NB4 (cell line): ENCODE results near the gene FGF2.

Source experiments
- DNase-seq: peaks from one replicate; pipeline ENCODE4 v3.0.0; 2010; ENCODE audit warnings: low read depth
- H3K4me3 ChIP-seq: one replicate; pipeline ENCODE4 v1.5.1; 2011; ENCODE audit warnings: mild to moderate bottlenecking, low read depth, low read length, moderate library complexity
- MYC ChIP-seq: IDR thresholded peaks from 2 replicates; pipeline ENCODE4 v1.6.1; 2011; ENCODE audit warnings: low read depth, low read length
- POLR2A ChIP-seq: IDR thresholded peaks from 2 replicates; pipeline ENCODE4 v1.6.1; 2011; ENCODE audit warnings: mild to moderate bottlenecking; ENCODE audit not compliant: insufficient read length; ENCODE audit errors: extremely low read depth
- TF ChIP-seq, protein P1 (sequence below): IDR thresholded peaks from one replicate; pipeline ENCODE4 v1.5.1; 2012; ENCODE audit warnings: low read depth, low read length
- TF ChIP-seq, protein P2 (sequence below): IDR thresholded peaks from 2 replicates; pipeline ENCODE4 v1.6.1; 2011; ENCODE audit warnings: low read depth, low read length

The FGF2 gene

DNA sequence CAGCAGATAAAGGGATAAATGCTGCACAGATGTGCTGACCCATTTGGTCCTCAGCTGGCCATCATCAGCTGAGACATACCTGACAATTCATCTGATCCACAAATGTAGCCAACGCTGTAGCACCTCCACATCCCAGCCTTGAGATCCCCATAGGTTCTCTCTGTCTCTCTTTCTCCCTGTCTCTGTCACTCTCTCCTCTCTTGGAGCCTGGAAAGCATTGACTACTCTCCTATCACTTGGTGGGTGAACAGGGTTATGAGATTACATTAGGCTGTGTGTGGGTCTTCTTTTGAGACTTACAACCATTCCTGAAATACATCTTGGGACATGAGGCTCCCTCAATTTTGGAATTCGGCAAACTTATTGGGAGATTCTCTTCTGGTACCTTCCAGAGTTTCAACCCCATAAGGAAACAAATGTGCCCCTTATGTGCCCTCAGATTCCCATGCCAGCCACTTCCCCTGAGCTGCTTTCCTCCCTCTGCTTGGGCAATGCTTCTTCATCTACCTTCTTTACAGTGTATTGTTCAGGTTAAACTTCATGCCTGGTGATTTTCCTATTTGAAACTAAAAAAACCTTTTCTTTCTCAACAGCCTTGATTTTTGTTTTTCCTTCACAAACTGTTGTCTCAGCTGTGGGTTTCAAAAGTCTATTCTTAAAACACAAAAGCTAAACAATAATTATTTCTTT lies 29.1 kb upstream of the FGF2 start:
- no peak overlapping the region for H3K4me3 ChIP-seq
- TF ChIP-seq MYC (no peak), POLR2A (no peak)
- TF ChIP-seq, protein P1, sequence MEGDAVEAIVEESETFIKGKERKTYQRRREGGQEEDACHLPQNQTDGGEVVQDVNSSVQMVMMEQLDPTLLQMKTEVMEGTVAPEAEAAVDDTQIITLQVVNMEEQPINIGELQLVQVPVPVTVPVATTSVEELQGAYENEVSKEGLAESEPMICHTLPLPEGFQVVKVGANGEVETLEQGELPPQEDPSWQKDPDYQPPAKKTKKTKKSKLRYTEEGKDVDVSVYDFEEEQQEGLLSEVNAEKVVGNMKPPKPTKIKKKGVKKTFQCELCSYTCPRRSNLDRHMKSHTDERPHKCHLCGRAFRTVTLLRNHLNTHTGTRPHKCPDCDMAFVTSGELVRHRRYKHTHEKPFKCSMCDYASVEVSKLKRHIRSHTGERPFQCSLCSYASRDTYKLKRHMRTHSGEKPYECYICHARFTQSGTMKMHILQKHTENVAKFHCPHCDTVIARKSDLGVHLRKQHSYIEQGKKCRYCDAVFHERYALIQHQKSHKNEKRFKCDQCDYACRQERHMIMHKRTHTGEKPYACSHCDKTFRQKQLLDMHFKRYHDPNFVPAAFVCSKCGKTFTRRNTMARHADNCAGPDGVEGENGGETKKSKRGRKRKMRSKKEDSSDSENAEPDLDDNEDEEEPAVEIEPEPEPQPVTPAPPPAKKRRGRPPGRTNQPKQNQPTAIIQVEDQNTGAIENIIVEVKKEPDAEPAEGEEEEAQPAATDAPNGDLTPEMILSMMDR, result no peak
- TF ChIP-seq, protein P2, sequence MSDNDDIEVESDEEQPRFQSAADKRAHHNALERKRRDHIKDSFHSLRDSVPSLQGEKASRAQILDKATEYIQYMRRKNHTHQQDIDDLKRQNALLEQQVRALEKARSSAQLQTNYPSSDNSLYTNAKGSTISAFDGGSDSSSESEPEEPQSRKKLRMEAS, result no peak
- no peak for DNase-seq

DNA sequence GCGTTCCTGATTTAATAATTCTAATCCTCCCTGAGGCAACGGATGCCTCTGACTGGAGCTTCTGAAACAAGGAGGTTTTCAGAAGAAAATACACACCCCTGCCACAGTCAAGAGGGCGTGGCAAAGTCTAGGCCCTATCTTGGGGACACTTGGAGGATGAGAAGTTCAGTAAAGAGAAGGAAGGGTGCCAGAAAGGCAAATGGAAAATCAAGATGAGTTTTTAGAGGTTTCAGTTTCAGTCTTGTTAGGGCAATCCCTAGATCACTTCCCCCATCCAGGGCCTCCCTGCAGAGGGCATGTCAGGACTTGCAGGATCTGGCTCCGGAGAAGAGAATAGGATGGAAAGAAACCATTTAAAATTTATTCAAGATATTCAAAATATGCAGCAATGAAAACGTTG lies 28.5 kb upstream of the FGF2 start:
- DNase-seq, result no peak
- no peak overlapping the region for H3K4me3 ChIP-seq
- TF ChIP-seq POLR2A, result no peak
- TF ChIP-seq, protein P2, result no peak
- no peak for TF ChIP-seq MYC
- TF ChIP-seq, protein P1, result no peak

DNA sequence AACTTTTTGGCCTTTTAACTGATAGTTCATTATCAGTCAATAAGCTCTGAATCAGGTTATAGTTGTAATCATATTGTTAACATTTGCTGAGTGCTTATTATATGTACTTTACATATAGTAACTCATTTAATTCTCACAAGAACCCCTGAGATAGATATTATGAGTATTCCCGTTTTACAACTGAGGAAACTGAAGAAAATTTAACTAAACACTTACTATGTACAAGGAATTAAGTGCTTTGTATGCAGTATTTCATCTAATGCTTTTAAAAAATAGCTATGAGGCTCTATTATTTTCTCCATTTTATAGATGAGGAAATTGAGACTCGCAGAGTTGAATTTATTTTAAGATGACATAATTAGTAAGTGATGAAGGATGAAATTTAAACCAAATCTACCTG lies 27.7 kb upstream of the FGF2 start:
- no peak overlapping the region for H3K4me3 ChIP-seq
- no peak for DNase-seq
- TF ChIP-seq MYC (no peak), POLR2A (no peak)
- TF ChIP-seq, protein P1, result no peak
- TF ChIP-seq, protein P2, result no peak

DNA sequence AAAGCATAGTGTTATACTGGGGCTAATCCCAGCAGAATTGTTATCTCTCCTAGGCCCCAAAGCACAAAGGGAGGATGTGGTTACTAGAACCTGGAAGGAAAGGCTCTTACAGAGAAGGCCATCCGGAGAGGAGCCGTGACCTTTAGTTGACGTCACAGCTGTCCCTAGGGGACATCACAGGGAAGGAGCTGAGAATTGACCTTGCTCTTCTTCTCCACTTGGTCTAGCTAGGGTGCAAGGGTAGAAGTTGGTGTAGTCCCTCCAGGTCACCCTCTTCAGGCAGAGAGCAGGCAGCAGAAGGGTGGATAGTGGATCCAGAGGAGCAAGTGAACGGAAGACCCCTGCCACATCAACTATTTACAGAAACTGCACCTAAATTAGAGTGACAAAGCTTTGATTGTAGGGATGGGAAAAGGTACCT lies 22.8 kb upstream of the FGF2 start:
- TF ChIP-seq POLR2A (no peak), MYC (no peak)
- TF ChIP-seq, protein P1, result no peak
- TF ChIP-seq, protein P2, result no peak
- H3K4me3 ChIP-seq, result no peak overlapping the region
- DNase-seq, result peak; percentile 27

DNA sequence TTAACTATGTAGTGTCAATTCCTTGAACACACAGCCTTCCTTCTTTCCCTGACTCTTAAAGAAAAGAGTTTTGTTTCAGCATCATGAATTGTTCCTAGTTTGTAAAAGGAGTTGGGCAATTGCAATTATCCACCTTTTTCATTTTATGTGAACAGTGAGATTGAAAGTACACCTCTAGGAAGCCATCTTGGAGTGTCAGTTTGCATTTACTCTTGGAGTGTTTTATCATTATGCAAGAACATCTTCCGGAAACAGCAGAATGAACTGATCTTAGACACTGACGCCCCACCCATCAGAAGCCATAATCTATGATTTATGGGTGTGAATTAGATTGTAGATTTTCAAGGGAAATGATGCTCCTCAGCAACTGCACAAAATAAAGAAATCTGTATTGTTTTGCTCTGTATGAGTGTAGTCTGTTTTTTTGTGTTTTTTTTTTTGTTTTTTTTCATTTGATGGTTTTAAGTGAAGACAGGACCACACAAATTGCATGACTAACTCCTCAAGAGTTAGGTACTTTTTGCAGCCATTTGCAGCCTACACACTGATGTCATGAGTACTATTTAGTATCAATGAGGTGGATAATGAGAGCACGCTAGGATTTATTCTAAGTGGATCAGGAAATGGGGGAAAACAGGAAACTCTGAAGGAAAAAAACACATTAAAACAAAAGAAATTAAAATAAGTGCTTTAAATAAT lies 19.5 kb upstream of the FGF2 start:
- no peak for DNase-seq
- no peak overlapping the region for H3K4me3 ChIP-seq
- TF ChIP-seq, protein P1, result no peak
